ENCODE measurements around the gene DERA. TPM values are rescaled to one million over a fixed set of nuclear protein-coding genes. Genes with fewer than 3 reads are reported as not detected.

DERA gene
- total and polyA plus RNA-seq, 2 of the 8 experiments (the other 6 are each of a cell fraction or from before 2014, with no cell fraction given): 13.1 to 17.1 TPM

DNA sequence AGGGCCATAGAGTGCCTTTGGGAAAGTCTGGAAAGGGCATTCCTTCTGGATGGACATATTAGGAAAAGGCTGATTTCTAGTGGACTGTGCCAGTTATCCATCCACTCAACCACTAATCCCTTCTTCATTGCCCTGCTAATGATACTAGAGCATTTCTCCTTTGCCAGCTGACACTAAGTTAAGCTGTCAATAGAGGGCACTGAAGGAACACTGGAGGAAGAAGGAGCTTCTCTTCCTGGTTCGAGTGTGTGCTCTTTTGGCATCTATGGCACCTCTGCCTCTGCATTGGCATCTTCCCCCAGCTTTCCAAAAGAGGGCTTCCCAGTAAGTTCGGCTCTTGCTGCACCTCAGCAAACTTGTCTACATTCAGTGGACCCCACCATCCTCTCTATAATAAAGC, 165.4 kb downstream of the DERA start:
- DNase-seq (ENCODE audit: low read depth in 1 of 2, low spot score in 2 of 2): no peak
- no peaks in the 10 kb centered on the region for H3K23me2 ChIP-seq (ENCODE audit: low read depth, low read length)
- no peaks in the 10 kb centered on the region for H3K79me2 ChIP-seq (ENCODE audit: control insufficient read depth in 1 of 2, insufficient read depth in 2 of 2, low read length in 2 of 2)
- no peaks in the 10 kb centered on the region for H3K79me1 ChIP-seq (ENCODE audit: low read depth, low read length)
- no peaks in the 10 kb centered on the region for H3K36me3 ChIP-seq (ENCODE audit: control insufficient read depth in 2 of 4, insufficient read depth in 4 of 4, low read length in 3 of 4)
- H3K9ac ChIP-seq (replicated peaks in 1 of 4; ENCODE audit: extremely low read depth in 1 of 4, low read depth in 3 of 4, low read length in 3 of 4): no peak overlapping the region
- ChIA-PET CTCF (ENCODE audit: partially characterized antibody) (interaction anchor here (0.6 to 1.9 kb wide), 18 partner anchors 10 to 453 kb away, joined by 3 to 12 read pairs (median 4); no protein-coding TSS in a partner anchor), POLR2A (ENCODE audit: partially characterized antibody) (interaction anchor here (1.3 to 1.5 kb wide), 2 partner anchors 10 to 307 kb away, joined by 3 to 4 read pairs; no protein-coding TSS in a partner anchor)
- no peak overlapping the region for H2BK12ac ChIP-seq (ENCODE audit: low read depth, low read length)
- H2BK20ac ChIP-seq (ENCODE audit: low read length): no peak overlapping the region
- no peak overlapping the region for H3K14ac ChIP-seq (ENCODE audit: insufficient read length)
- no peak overlapping the region for H2BK15ac ChIP-seq (ENCODE audit: low read length)
- H2AFZ ChIP-seq (ENCODE audit: low read length): no peak overlapping the region
- no peak overlapping the region for H2BK5ac ChIP-seq (ENCODE audit: low read depth, low read length)
- no peaks in the 10 kb centered on the region for H3K4me1 ChIP-seq (replicated peaks in 1 of 4; ENCODE audit: control insufficient read depth in 3 of 4, insufficient read depth in 4 of 4, low read length in 3 of 4)
- no peak overlapping the region for H3K4me3 ChIP-seq (ENCODE audit: extremely low read depth in 1 of 4, insufficient read depth in 2 of 4, low read depth in 3 of 4, low read length in 4 of 4)
- no peak overlapping the region for H4K8ac ChIP-seq (ENCODE audit: extremely low read depth, insufficient read depth, low read length)
- H3K23ac ChIP-seq (ENCODE audit: insufficient read length): no peak overlapping the region
- no peak overlapping the region for H3K4me2 ChIP-seq (ENCODE audit: insufficient read depth in 1 of 2, low read depth in 2 of 2, low read length in 2 of 2)
- no peak overlapping the region for H2AK5ac ChIP-seq (ENCODE audit: low read depth, low read length)
- no peaks in the 10 kb centered on the region for H4K20me1 ChIP-seq (replicated peaks in 1 of 2; ENCODE audit: control insufficient read depth in 1 of 2, insufficient read depth in 2 of 2, low read length in 2 of 2)
- no peak overlapping the region for H3K56ac ChIP-seq (replicated peaks; ENCODE audit: insufficient read length, low read depth, low read length)
- H3K9me3 ChIP-seq (ENCODE audit: insufficient read depth in 2 of 2, low read depth in 1 of 2, low read length in 1 of 2): no peaks in the 10 kb centered on the region
- WGBS, 2 experiments (ENCODE audit: extremely low coverage in 1 of 2, insufficient coverage in 1 of 2, insufficient read length in 1 of 2, insufficient replicate concordance in 2 of 2, low coverage in 1 of 2, low lambda C conversion rate in 2 of 2, missing lambda C conversion rate in 1 of 2): 69% methylated on average over 2 of the region's 2 CpGs; no CpG with 5 or more reads in 1 of the 2 experiments
- no peak overlapping the region for H3K4ac ChIP-seq (replicated peaks; ENCODE audit: insufficient read length, low read depth, low read length)
- H4K91ac ChIP-seq (replicated peaks; ENCODE audit: insufficient read length, low read length): no peak overlapping the region
- no peak overlapping the region for H3K18ac ChIP-seq (ENCODE audit: extremely low read depth, low read length)
- FAIRE-seq: peak; percentile 90
- no peak overlapping the region for H4K5ac ChIP-seq (ENCODE audit: insufficient read length, low read depth, low read length)
- no peaks in the 10 kb centered on the region for H3K27me3 ChIP-seq (replicated peaks in 1 of 4; ENCODE audit: control insufficient read depth in 3 of 4, extremely low read depth in 1 of 4, insufficient read depth in 3 of 4, low read length in 3 of 4)
- no peak overlapping the region for H3K27ac ChIP-seq (ENCODE audit: low read depth, low read length)
- no peak overlapping the region for H2BK120ac ChIP-seq (replicated peaks; ENCODE audit: low read depth, low read length)
- TF ChIP-seq USF2 (IDR thresholded peaks at IDR 0.05; ENCODE audit: low read length) (no peak), JUND (IDR thresholded peaks at IDR 0.05; ENCODE audit: low read length) (0 out of 2 replicates have a peak, but pooled peaks have one; percentile 28), CTCF (IDR thresholded peaks at IDR 0.05; ENCODE audit: control extremely low read depth in 1 of 3, insufficient read depth in 1 of 3, low read depth in 1 of 3, low read length in 3 of 3) (peak in 2 of 3 experiments; percentile 63 to 90; a peak in 3 of 4 replicates), JUN (IDR thresholded peaks at IDR 0.05; ENCODE audit: low read depth, low read length) (no peak), RAD21 (IDR thresholded peaks at IDR 0.05 in 1 of 2, conservative IDR thresholded peaks at IDR 0.05 in 1 of 2; ENCODE audit: low read depth in 2 of 2, low read length in 2 of 2) (peak; percentile 94 to 95), POLR2AphosphoS5 (IDR thresholded peaks at IDR 0.05; ENCODE audit: low read depth, low read length) (no peak), SAP30 (IDR thresholded peaks at IDR 0.05; ENCODE audit: insufficient read depth, insufficient replicate concordance, low read length) (no peak), SIRT6 (IDR thresholded peaks at IDR 0.05; ENCODE audit: low read length) (no peak), CHD2 (IDR thresholded peaks at IDR 0.05; ENCODE audit: low read length) (no peak), PHF8 (conservative IDR thresholded peaks at IDR 0.05; ENCODE audit: low read depth, low read length) (no peak)
